Measurements from ENCODE around the gene ESRP2.

ESRP2 gene

GRCh38 chr16:68227183-68227793 is 8.6 kb downstream of the ESRP2 start:
- DNase-seq (ENCODE audit: extremely low read depth, low read depth): no peak
- TF ChIP-seq CTCF (IDR thresholded peaks at IDR 0.05; ENCODE audit: low read depth, low read length): no peak

- TF ChIP-seq CTCF (IDR thresholded peaks at IDR 0.05; ENCODE audit: low read depth, low read length): no peak
- no peak for DNase-seq (ENCODE audit: extremely low read depth, low read depth)
These were observed 9.8 kb downstream of the ESRP2 start for GRCh38 chr16:68226116-68226515.

DNA sequence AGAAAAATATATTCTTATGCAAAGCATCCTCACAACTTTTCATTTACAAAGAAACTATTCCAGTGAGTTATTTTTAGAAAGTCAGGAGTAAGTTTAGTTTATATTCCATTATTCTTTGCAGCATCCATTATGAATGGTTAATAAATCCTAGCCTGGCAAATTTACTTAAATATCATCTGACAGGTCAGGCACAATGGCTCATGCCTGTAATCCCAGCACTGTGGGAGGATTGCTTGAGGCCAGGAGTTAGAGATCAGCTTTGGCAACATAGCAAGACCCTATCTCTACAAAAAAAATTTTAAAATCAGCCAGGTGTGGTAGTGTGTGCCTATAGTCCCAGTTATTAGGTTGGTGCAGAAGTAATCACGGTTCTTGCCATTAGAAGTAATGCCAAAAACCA is 12.9 kb downstream of the ESRP2 start:
- no peak for TF ChIP-seq CTCF (IDR thresholded peaks at IDR 0.05; ENCODE audit: low read depth, low read length)
- no peak for DNase-seq (ENCODE audit: extremely low read depth, low read depth)

- TF ChIP-seq CTCF (IDR thresholded peaks at IDR 0.05; ENCODE audit: low read depth, low read length): no peak
- no peak for DNase-seq (ENCODE audit: extremely low read depth, low read depth)
These were observed 16.1 kb downstream of the ESRP2 start for GRCh38 chr16:68219725-68220351.

DNA sequence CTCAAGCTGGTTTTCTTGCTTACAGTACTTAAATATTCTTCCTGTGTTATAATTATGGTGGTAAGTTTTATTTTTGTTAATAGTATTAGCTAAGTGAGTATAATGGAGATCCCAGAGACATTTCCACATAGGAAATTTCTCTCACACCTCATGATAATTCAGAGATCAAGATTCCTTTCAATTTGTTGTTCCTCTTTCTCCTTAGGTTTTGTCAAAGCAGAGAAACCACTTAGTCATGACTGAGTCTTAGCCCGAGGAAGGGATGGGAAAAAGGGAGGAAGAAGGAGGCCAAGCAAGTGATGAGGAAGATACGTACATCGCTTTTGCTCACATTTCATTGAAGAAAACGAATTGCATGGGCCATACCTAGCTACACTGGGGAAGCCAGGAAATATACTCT is 18.4 kb downstream of the ESRP2 start:
- DNase-seq (ENCODE audit: extremely low read depth, low read depth): no peak
- TF ChIP-seq CTCF (IDR thresholded peaks at IDR 0.05; ENCODE audit: low read depth, low read length): no peak

GRCh38 chr16:68216240-68216639 is 19.7 kb downstream of the ESRP2 start:
- TF ChIP-seq CTCF (IDR thresholded peaks at IDR 0.05; ENCODE audit: low read depth, low read length): no peak
- no peak for DNase-seq (ENCODE audit: extremely low read depth, low read depth)

- DNase-seq (ENCODE audit: extremely low read depth, low read depth): no peak
- TF ChIP-seq CTCF (IDR thresholded peaks at IDR 0.05; ENCODE audit: low read depth, low read length): no peak
These were observed 20.6 kb downstream of the ESRP2 start for GRCh38 chr16:68215302-68215701.
